B cell (primary cell): ENCODE results near the gene ARFGAP2.

Source experiments
- CTCF ChIP-seq: fragments of 200-600 bp; IDR thresholded peaks from one replicate; pipeline ENCODE4 v1.8.0; 2022; ENCODE audit warnings: antibody characterized with exemption, mild to moderate bottlenecking
- EZH2 ChIP-seq: IDR thresholded peaks from 2 replicates; pipeline ENCODE4 v1.6.1; 2012; ENCODE audit warnings: borderline replicate concordance, low read depth, mild to moderate bottlenecking, moderate library complexity, low read length; ENCODE audit not compliant: insufficient read depth, poor library complexity, severe bottlenecking

DNA sequence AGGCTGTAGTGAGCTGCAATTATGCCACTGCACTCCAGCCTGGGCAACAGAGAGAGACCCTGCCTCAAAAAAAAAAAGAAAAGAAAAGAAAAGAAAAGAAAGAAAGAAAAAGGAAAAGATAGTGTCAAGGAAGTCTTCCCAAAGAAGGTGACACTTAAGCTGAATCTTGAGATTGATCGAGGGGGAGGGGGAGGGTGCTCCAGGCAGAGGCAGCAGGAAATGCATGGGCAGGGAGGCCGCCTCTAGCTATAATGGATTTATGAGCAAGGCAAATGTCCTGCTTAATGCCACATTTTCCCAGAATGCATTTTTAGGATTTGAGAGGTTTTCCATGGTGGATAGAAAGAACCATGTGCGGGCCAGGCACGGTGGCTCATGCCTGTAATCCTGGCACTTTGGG is 24.3 kb upstream of the ARFGAP2 start:
- TF ChIP-seq CTCF (no peak), EZH2 (no peak)
